ENCODE measurements around the gene RORB. TPM values are rescaled to one million over a fixed set of nuclear protein-coding genes. Genes with fewer than 3 reads are reported as not detected.
A peak's percentile ranks its signal among the peaks of the same experiment; 100 is the strongest.

RORB gene
- total and polyA plus RNA-seq, 12 donors, result 0.28 to 8.8 (median 3.7) TPM

DNA sequence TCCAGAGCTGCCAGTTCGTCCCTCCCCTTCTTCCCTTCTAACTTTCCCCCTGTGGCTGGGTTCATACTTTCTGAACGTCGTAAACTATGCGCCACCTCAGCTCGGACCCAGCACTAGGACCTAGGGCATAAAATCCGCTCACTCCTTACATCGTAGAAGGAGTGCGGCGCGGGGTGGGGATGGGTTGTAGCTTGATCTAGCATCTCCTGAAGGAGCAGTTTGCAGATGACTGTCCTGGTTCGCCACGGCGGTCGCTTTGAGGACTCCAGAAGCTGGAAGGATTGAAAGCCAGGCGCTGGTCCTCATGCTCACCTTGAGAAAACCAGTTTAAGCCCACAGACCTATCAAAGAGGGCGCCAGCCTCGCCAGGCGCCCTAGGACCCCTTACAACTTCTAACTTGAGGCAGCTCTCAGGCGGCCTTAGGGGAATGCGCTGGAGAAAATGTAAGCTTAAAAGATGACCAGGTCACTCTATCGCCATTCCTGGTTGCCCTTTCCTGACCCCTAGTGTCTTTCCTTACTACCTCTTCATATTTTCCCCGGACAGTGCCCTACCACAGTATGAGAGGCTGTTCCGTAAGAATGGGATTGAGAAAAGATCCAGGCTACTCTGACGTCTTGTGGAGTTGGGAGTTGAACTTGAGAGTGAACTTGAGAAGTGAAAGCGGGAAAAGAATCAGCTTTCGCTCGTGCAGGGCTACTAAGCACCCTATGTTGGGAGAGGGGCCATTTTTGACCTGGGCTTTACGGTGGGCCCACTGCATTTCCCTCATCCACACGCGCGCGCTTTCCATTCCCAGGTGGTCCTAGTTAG lies 2.8 kb downstream of the RORB start:
- intact Hi-C loops (cut with DNase I), result no loop called here
- peaks cover 3% of the 10 kb centered on the region for H3K27me3 ChIP-seq
- no peaks in the 10 kb centered on the region for H3K36me3 ChIP-seq (replicated peaks in 1 of 2)
- TF ChIP-seq, protein P1, sequence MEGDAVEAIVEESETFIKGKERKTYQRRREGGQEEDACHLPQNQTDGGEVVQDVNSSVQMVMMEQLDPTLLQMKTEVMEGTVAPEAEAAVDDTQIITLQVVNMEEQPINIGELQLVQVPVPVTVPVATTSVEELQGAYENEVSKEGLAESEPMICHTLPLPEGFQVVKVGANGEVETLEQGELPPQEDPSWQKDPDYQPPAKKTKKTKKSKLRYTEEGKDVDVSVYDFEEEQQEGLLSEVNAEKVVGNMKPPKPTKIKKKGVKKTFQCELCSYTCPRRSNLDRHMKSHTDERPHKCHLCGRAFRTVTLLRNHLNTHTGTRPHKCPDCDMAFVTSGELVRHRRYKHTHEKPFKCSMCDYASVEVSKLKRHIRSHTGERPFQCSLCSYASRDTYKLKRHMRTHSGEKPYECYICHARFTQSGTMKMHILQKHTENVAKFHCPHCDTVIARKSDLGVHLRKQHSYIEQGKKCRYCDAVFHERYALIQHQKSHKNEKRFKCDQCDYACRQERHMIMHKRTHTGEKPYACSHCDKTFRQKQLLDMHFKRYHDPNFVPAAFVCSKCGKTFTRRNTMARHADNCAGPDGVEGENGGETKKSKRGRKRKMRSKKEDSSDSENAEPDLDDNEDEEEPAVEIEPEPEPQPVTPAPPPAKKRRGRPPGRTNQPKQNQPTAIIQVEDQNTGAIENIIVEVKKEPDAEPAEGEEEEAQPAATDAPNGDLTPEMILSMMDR (IDR thresholded peaks at IDR 0.05), result no peak
- TF ChIP-seq POLR2A (IDR thresholded peaks at IDR 0.05), result no peak
- peak overlapping the region in 4 of 5 donors; percentile 3 to 73 (median 30) for H3K27ac ChIP-seq
- peak in 6 of 7 donors; percentile 15 to 57 (median 26) for DNase-seq
- peak overlapping the region in 2 of 4 donors; percentile 53 to 55 for H3K4me3 ChIP-seq
- 7 to 12% (median 9%) methylated on average over 28 to 32 of the region's 32 CpGs for WGBS, 4 donors
- no peaks in the 10 kb centered on the region for H3K9me3 ChIP-seq (replicated peaks in 1 of 3)
- H3K4me1 ChIP-seq (replicated peaks in 1 of 2), result peaks cover 0 to 28% of the 10 kb centered on the region in 2 donors

DNA sequence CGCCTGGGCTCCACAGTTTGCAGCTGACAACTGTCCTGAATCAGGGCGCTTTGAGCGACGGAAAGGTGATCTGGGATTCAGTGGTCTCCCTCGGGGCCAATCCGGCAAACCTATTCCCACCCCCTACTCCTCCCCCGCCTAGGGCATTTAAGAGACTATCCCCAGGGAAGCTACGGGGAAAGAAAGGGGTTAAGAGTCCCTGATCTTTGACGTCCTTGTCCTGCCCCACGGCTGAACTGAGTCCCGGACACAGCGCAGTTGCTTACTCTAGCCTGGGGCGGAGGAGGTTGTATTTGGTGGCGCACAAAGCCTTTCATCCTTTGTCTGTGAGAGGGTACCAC lies 3.4 kb downstream of the RORB start:
- Histone ChIP-seq H3K4me1 (replicated peaks in 1 of 2) (peaks cover 0 to 28% of the 10 kb centered on the region in 2 donors), H3K36me3 (replicated peaks in 1 of 2) (no peaks in the 10 kb centered on the region), H3K9me3 (replicated peaks in 1 of 3) (no peaks in the 10 kb centered on the region), H3K4me3 (peak overlapping the region in 2 of 4 donors; percentile 53 to 55), H3K27me3 (peaks cover 3% of the 10 kb centered on the region), H3K27ac (peak overlapping the region in 4 of 5 donors; percentile 3 to 73 (median 30))
- peak in 4 of 7 donors; percentile 7 to 26 (median 16) for DNase-seq
- WGBS, 4 donors, result 5 to 39% (median 19%) methylated on average over 14 of the region's 14 CpGs
- intact Hi-C loops (cut with DNase I), result no loop called here
- no peak for TF ChIP-seq POLR2A (IDR thresholded peaks at IDR 0.05)

DNA sequence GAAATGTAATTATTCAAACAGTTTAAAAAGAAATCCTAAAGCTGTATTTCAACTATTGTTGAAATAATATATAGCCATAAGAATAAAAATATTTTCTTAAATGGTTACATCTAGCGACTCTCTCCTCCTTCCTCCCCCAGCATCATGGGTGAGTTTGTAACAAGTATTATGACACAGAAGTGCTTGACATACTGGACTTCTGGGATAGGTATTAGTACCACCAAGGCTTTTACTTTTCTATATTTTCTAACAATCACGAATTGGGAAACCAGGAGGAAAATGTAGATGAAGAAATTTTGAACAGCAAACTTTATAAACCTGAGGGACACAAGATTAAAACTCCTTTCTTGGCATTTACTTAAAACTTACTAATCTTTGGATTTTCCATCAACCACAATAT lies 4.4 kb downstream of the RORB start:
- Histone ChIP-seq H3K27me3 (peaks cover 3% of the 10 kb centered on the region), H3K36me3 (replicated peaks in 1 of 2) (no peaks in the 10 kb centered on the region), H3K27ac (no peak overlapping the region), H3K9me3 (replicated peaks in 1 of 3) (no peaks in the 10 kb centered on the region), H3K4me3 (no peak overlapping the region), H3K4me1 (replicated peaks in 1 of 2) (peaks cover 0 to 26% of the 10 kb centered on the region in 2 donors)
- no peak for DNase-seq
- 69 to 79% (median 71%) methylated on average over 2 of the region's 2 CpGs for WGBS, 4 donors
- intact Hi-C loops (cut with DNase I), result no loop called here
- no peak for TF ChIP-seq POLR2A (IDR thresholded peaks at IDR 0.05)
- TF ChIP-seq, protein P1 (IDR thresholded peaks at IDR 0.05), result no peak

DNA sequence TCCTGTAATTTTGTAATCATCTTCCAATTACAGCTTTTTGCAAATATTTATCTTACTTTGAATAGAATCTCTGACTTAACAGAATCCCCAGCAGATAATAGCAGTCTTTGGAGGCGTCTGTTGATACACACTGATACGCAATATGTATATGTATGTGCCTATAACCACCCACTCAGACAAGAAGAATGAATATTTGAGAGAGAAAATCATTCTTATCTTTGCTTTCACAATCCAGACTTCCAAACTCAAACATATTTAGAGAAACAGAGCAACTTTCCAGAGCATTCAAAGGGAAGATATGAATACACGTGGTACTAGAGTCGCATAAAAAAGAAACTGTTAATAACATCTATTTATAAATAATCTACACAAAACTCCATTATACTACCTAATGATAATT lies 6.1 kb downstream of the RORB start:
- TF ChIP-seq POLR2A (IDR thresholded peaks at IDR 0.05), result no peak
- TF ChIP-seq, protein P1 (IDR thresholded peaks at IDR 0.05), result no peak
- Histone ChIP-seq H3K4me3 (no peak overlapping the region), H3K9me3 (replicated peaks in 1 of 3) (no peaks in the 10 kb centered on the region), H3K27me3 (peaks cover 3% of the 10 kb centered on the region), H3K36me3 (replicated peaks in 1 of 2) (no peaks in the 10 kb centered on the region), H3K4me1 (replicated peaks in 1 of 2) (peaks cover 0 to 20% of the 10 kb centered on the region in 2 donors), H3K27ac (no peak overlapping the region)
- intact Hi-C loops (cut with DNase I), result no loop called here
- no peak for DNase-seq
- 85 to 92% (median 89%) methylated on average over 4 of the region's 4 CpGs for WGBS, 4 donors

Measured in adrenal gland (tissue), 12 donors.